ENCODE data around the gene TEDC1. TPM values are rescaled to one million over a fixed set of nuclear protein-coding genes. Genes with fewer than 3 reads are reported as not detected.
A peak's percentile ranks its signal among the peaks of the same experiment; 100 is the strongest.

The TEDC1 gene
- polyA plus RNA-seq, 4 donors = 6.4 to 13.5 (median 6.9) TPM

GRCh38 chr14:105484069-105484996 is 6.7 kb upstream of the TEDC1 start:
- DNase-seq (ENCODE audit: low read depth in 4 of 4, low spot score in 3 of 4) = no peak

GRCh38 chr14:105484997-105485393 is 6.1 kb upstream of the TEDC1 start:
- no peak for DNase-seq (ENCODE audit: low read depth in 4 of 4, low spot score in 3 of 4)

- DNase-seq (ENCODE audit: low read depth in 4 of 4, low spot score in 3 of 4) = no peak
Measured at GRCh38 chr14:105485739-105486162, 5.3 kb upstream of the TEDC1 start.

- DNase-seq (ENCODE audit: low read depth in 4 of 4, low spot score in 3 of 4) = no peak
Measured at GRCh38 chr14:105486163-105486973, 4.7 kb upstream of the TEDC1 start, which contains the start of gene CRIP1. TSS of gene CRIP1 (plus strand) at chr14:105486886. CDS start at chr14:105487260, 374 bp downstream.

GRCh38 chr14:105486974-105487448 is 4.0 kb upstream of the TEDC1 start:
- DNase-seq (ENCODE audit: low read depth in 4 of 4, low spot score in 3 of 4) = no peak

GRCh38 chr14:105487449-105487985 is 3.5 kb upstream of the TEDC1 start:
- DNase-seq (ENCODE audit: low read depth in 4 of 4, low spot score in 3 of 4) = no peak

- DNase-seq (ENCODE audit: low read depth in 4 of 4, low spot score in 3 of 4) = no peak
Measured at GRCh38 chr14:105487986-105488777, 2.9 kb upstream of the TEDC1 start.

GRCh38 chr14:105488781-105489541 is 2.1 kb upstream of the TEDC1 start:
- DNase-seq (ENCODE audit: low read depth in 4 of 4, low spot score in 3 of 4) = no peak

- peak; percentile 82 to 86 (median 84) for DNase-seq (ENCODE audit: low read depth in 4 of 4, low spot score in 3 of 4)
Measured at GRCh38 chr14:105489542-105490266, 1.3 kb upstream of the TEDC1 start.

- no peak for DNase-seq (ENCODE audit: low read depth in 4 of 4, low spot score in 3 of 4)
Measured at GRCh38 chr14:105490267-105490571, 827 bp upstream of the TEDC1 start.

GRCh38 chr14:105491366-105491973 is 424 bp downstream of the TEDC1 start:
- DNase-seq (ENCODE audit: low read depth in 4 of 4, low spot score in 3 of 4) = no peak

- no peak for DNase-seq (ENCODE audit: low read depth in 4 of 4, low spot score in 3 of 4)
Measured at GRCh38 chr14:105492031-105492970, 1.3 kb downstream of the TEDC1 start.

GRCh38 chr14:105492971-105493871 is 2.2 kb downstream of the TEDC1 start:
- DNase-seq (ENCODE audit: low read depth in 4 of 4, low spot score in 3 of 4) = no peak

- no peak for DNase-seq (ENCODE audit: low read depth in 4 of 4, low spot score in 3 of 4)
Measured at GRCh38 chr14:105493921-105494605, 3.0 kb downstream of the TEDC1 start.

- DNase-seq (ENCODE audit: low read depth in 4 of 4, low spot score in 3 of 4) = no peak
Measured at GRCh38 chr14:105494606-105494929, 3.5 kb downstream of the TEDC1 start.
